22Rv1 (cell line): ENCODE results near the gene KRT84.

Source experiments
- ZFX ChIP-seq: fragments of 450-650 bp; IDR thresholded peaks from 2 replicates; pipeline ENCODE4 v1.6.1; 2017; ENCODE audit warnings: antibody characterized with exemption, borderline replicate concordance
- TF ChIP-seq, protein P1 (sequence below): fragments of 450-650 bp; IDR thresholded peaks from 2 replicates; pipeline ENCODE4 v1.5.1; 2017; ENCODE audit warnings: mild to moderate bottlenecking

DNA sequence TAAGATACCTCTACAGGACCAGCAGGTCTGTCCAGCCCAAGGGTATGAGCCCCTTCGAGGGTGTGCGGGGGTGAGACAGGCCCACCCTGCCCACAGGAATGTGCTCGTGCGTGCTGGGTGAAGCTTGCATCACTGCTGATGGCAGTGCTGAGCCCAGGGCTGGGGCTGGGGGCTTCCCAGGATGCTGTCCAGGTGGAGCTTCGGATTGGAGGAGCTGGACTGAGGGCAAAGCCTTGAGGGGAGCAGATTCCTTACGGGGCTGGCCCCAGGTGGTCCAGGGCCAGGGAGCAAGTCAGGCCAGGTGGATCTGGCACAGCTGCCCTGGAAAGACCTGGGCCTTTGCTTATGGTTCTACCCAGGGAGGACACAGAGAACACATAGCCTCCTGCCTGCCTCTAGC, 15.6 kb downstream of the KRT84 start:
- TF ChIP-seq, protein P1, sequence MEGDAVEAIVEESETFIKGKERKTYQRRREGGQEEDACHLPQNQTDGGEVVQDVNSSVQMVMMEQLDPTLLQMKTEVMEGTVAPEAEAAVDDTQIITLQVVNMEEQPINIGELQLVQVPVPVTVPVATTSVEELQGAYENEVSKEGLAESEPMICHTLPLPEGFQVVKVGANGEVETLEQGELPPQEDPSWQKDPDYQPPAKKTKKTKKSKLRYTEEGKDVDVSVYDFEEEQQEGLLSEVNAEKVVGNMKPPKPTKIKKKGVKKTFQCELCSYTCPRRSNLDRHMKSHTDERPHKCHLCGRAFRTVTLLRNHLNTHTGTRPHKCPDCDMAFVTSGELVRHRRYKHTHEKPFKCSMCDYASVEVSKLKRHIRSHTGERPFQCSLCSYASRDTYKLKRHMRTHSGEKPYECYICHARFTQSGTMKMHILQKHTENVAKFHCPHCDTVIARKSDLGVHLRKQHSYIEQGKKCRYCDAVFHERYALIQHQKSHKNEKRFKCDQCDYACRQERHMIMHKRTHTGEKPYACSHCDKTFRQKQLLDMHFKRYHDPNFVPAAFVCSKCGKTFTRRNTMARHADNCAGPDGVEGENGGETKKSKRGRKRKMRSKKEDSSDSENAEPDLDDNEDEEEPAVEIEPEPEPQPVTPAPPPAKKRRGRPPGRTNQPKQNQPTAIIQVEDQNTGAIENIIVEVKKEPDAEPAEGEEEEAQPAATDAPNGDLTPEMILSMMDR: no peak
- no peak for TF ChIP-seq ZFX
